ENCODE measurements around the gene RTF1. TPM values are rescaled to one million over a fixed set of nuclear protein-coding genes. Genes with fewer than 3 reads are reported as not detected.
"Not testable (repeated sequence)": the region's sequence is repeated elsewhere in the genome, so short reads cannot be mapped to it uniquely, and the experiment has no call there.

The RTF1 gene
- total RNA-seq, 1 experiment from 2014 or later, result 30.6 TPM

GRCh38 chr15:41424809-41425208 lies 7.9 kb downstream of the RTF1 start:
- Mint-ChIP-seq H3K27me3 (ENCODE audit: insufficient read depth, unreplicated experiment) (no peaks in the 10 kb centered on the region), H3K4me1 (ENCODE audit: insufficient read depth, unreplicated experiment) (peaks cover 13% of the 10 kb centered on the region), H3K4me3 (ENCODE audit: unreplicated experiment) (no peak overlapping the region), H3K9me3 (ENCODE audit: unreplicated experiment) (no peaks in the 10 kb centered on the region), H3K27ac (ENCODE audit: low read depth, unreplicated experiment) (no peak overlapping the region), H3K36me3 (ENCODE audit: insufficient read depth, unreplicated experiment) (peaks cover 5% of the 10 kb centered on the region)
- BruUV-seq (replicated peaks), result no TSS peak
- DNase-seq (ENCODE audit: unreplicated experiment), result no peak
- TF ChIP-seq CTCF (IDR thresholded peaks at IDR 0.05; ENCODE audit: unreplicated experiment), result no peak
- intact Hi-C loops (cut with micrococcal nuclease), result no loop called here
- POLR2A ChIA-PET, result no interaction called here
- CTCF ChIA-PET, result no interaction called here

- intact Hi-C loops (cut with micrococcal nuclease); H3K27ac Mint-ChIP-seq (ENCODE audit: low read depth, unreplicated experiment); H3K27me3 Mint-ChIP-seq (ENCODE audit: insufficient read depth, unreplicated experiment); DNase-seq (ENCODE audit: unreplicated experiment); H3K4me3 Mint-ChIP-seq (ENCODE audit: unreplicated experiment); CTCF ChIA-PET; H3K9me3 Mint-ChIP-seq (ENCODE audit: unreplicated experiment); BruUV-seq (replicated peaks); POLR2A ChIA-PET: not testable (repeated sequence)
- Mint-ChIP-seq H3K36me3 (ENCODE audit: insufficient read depth, unreplicated experiment) (peaks cover 12% of the 10 kb centered on the region), H3K4me1 (ENCODE audit: insufficient read depth, unreplicated experiment) (peaks cover 13% of the 10 kb centered on the region)
Observed at GRCh38 chr15:41425907-41426306, 9.0 kb downstream of the RTF1 start.

GRCh38 chr15:41429003-41429890 lies 12.4 kb downstream of the RTF1 start:
- Mint-ChIP-seq H3K4me3 (ENCODE audit: unreplicated experiment) (no peak overlapping the region), H3K27ac (ENCODE audit: low read depth, unreplicated experiment) (no peak overlapping the region), H3K36me3 (ENCODE audit: insufficient read depth, unreplicated experiment) (peaks cover 6% of the 10 kb centered on the region), H3K4me1 (ENCODE audit: insufficient read depth, unreplicated experiment) (peaks cover 13% of the 10 kb centered on the region), H3K27me3 (ENCODE audit: insufficient read depth, unreplicated experiment) (no peaks in the 10 kb centered on the region), H3K9me3 (ENCODE audit: unreplicated experiment) (no peaks in the 10 kb centered on the region)
- no peak for DNase-seq (ENCODE audit: unreplicated experiment)
- ChIA-PET POLR2A (no interaction called here), CTCF (interaction anchor here (0.6 to 1.0 kb wide), 3 partner anchors 10 to 501 kb away, joined by 3 to 5 read pairs (median 3); no protein-coding TSS in a partner anchor)
- intact Hi-C loops (cut with micrococcal nuclease), result no loop called here
- BruUV-seq (replicated peaks), result no TSS peak
- TF ChIP-seq CTCF (IDR thresholded peaks at IDR 0.05; ENCODE audit: unreplicated experiment), result no peak

- no peak for DNase-seq (ENCODE audit: unreplicated experiment)
- BruUV-seq (replicated peaks), result no TSS peak
- Mint-ChIP-seq H3K9me3 (ENCODE audit: unreplicated experiment) (no peaks in the 10 kb centered on the region), H3K36me3 (ENCODE audit: insufficient read depth, unreplicated experiment) (peaks cover 35% of the 10 kb centered on the region), H3K27ac (ENCODE audit: low read depth, unreplicated experiment) (no peak overlapping the region), H3K4me1 (ENCODE audit: insufficient read depth, unreplicated experiment) (no peaks in the 10 kb centered on the region), H3K27me3 (ENCODE audit: insufficient read depth, unreplicated experiment) (no peaks in the 10 kb centered on the region), H3K4me3 (ENCODE audit: unreplicated experiment) (no peak overlapping the region)
- POLR2A ChIA-PET, result interaction anchor here (1.0 kb wide), 1 partner anchor 17 kb away, joined by 3 read pairs; no protein-coding TSS in a partner anchor
- no peak for TF ChIP-seq CTCF (IDR thresholded peaks at IDR 0.05; ENCODE audit: unreplicated experiment)
- intact Hi-C loops (cut with micrococcal nuclease), result no loop called here
- CTCF ChIA-PET, result no interaction called here
Observed at GRCh38 chr15:41435037-41435786, 18.3 kb downstream of the RTF1 start.

All from MCF 10A (cell line).